AG08395 (cell line): Measurements from ENCODE around the gene SGK1.

ENCODE experiments used
- DNase-seq: peaks from one replicate; pipeline ENCODE4 v3.0.0; 2012; ENCODE audit warnings: mixed read lengths, low spot score

Gene SGK1

GRCh38 chr6:134119486-134119885 is 198.4 kb downstream of the SGK1 start:
- no peak for DNase-seq
